Stimulated activated CD8-positive, alpha-beta memory T cell treated with anti-CD3 and anti-CD28 coated beads, Interleukin-4, amount 100 ng/mL, for 24 hours (primary cell): Measurements from ENCODE around the gene ZNF331.

ENCODE experiments used
- DNase-seq: peaks from one replicate; pipeline ENCODE4 v3.0.0-alpha.2; 2020; ENCODE audit warnings: low read depth

Gene ZNF331

GRCh38 chr19:53576941-53577653 is 39.2 kb downstream of the ZNF331 start:
- DNase-seq, result no peak

- no peak for DNase-seq
Measured at GRCh38 chr19:53577968-53578367, 40.0 kb downstream of the ZNF331 start.

GRCh38 chr19:53579518-53579917 is 41.6 kb downstream of the ZNF331 start:
- DNase-seq, result no peak

GRCh38 chr19:53580871-53581835 is 43.2 kb downstream of the ZNF331 start:
- DNase-seq, result no peak

GRCh38 chr19:53581871-53582279 is 43.9 kb downstream of the ZNF331 start:
- no peak for DNase-seq

- DNase-seq, result no peak
Measured at GRCh38 chr19:53583181-53583580, 45.2 kb downstream of the ZNF331 start.

GRCh38 chr19:53586277-53586691 is 48.3 kb downstream of the ZNF331 start:
- DNase-seq, result no peak

- DNase-seq, result no peak
Measured at GRCh38 chr19:53594811-53595509, 57.0 kb downstream of the ZNF331 start.

- DNase-seq, result no peak
Measured at GRCh38 chr19:53595510-53595867, 57.5 kb downstream of the ZNF331 start.

GRCh38 chr19:53596056-53596455 is 58.1 kb downstream of the ZNF331 start:
- DNase-seq, result no peak

GRCh38 chr19:53597023-53597422 is 59.1 kb downstream of the ZNF331 start:
- DNase-seq, result no peak

- DNase-seq, result no peak
Measured at GRCh38 chr19:53598361-53598760, 60.4 kb downstream of the ZNF331 start.

- DNase-seq, result no peak
Measured at GRCh38 chr19:53600217-53600616, 62.3 kb downstream of the ZNF331 start.

- no peak for DNase-seq
Measured at GRCh38 chr19:53606031-53606430, 68.1 kb downstream of the ZNF331 start.

GRCh38 chr19:53608381-53608780 is 70.4 kb downstream of the ZNF331 start:
- DNase-seq, result no peak

- DNase-seq, result no peak
Measured at GRCh38 chr19:53612762-53613526, 75.0 kb downstream of the ZNF331 start.

- no peak for DNase-seq
Measured at GRCh38 chr19:53621885-53622740, 84.2 kb downstream of the ZNF331 start.

- no peak for DNase-seq
Measured at GRCh38 chr19:53624771-53625545, 87.0 kb downstream of the ZNF331 start.

- no peak for DNase-seq
Measured at GRCh38 chr19:53626486-53626885, 88.5 kb downstream of the ZNF331 start.

- no peak for DNase-seq
Measured at GRCh38 chr19:53626976-53627375, 89.0 kb downstream of the ZNF331 start.
